Nephron progenitor cell (in vitro differentiated cells): Measurements from ENCODE around the gene FBF1.

Source experiments
- DNase-seq: peaks from one replicate; pipeline ENCODE4 v3.0.0; 2021
- H3K27ac Mint-ChIP-seq: 2 replicates; pipeline ENCODE4 v1.8.0; 2021; ENCODE audit warnings: mild to moderate bottlenecking, moderate library complexity, mixed read lengths
- H3K27me3 Mint-ChIP-seq: 2 replicates; pipeline ENCODE4 v1.8.0; 2021; ENCODE audit warnings: mild to moderate bottlenecking, low read depth, mixed read lengths; ENCODE audit not compliant: poor library complexity
- H3K36me3 Mint-ChIP-seq: 2 replicates; pipeline ENCODE4 v1.8.0; 2021; ENCODE audit warnings: low read depth, mixed read lengths
- H3K4me1 Mint-ChIP-seq: 2 replicates; pipeline ENCODE4 v1.8.0; 2021; ENCODE audit warnings: mixed read lengths
- H3K4me3 Mint-ChIP-seq: 2 replicates; pipeline ENCODE4 v1.8.0; 2021; ENCODE audit warnings: mild to moderate bottlenecking, moderate library complexity, mixed read lengths
- H3K9me3 Mint-ChIP-seq: 2 replicates; pipeline ENCODE4 v1.8.0; 2021; ENCODE audit warnings: mild to moderate bottlenecking, moderate library complexity, mixed read lengths
- CTCF ChIP-seq: fragments of 200-600 bp; sonication (generic); IDR thresholded peaks from 2 replicates; pipeline ENCODE4 v1.5.0; 2021; ENCODE audit warnings: antibody characterized with exemption

Gene FBF1

GRCh38 chr17:75885431-75885830 lies 55.4 kb downstream of the FBF1 start:
- H3K9me3 Mint-ChIP-seq = no peaks in the 10 kb centered on the region
- H3K27me3 Mint-ChIP-seq = peaks cover 37% of the 10 kb centered on the region
- no peak for DNase-seq
- H3K27ac Mint-ChIP-seq = no peak overlapping the region
- H3K36me3 Mint-ChIP-seq = peaks cover 16% of the 10 kb centered on the region
- TF ChIP-seq CTCF = no peak
- H3K4me3 Mint-ChIP-seq = no peak overlapping the region
- H3K4me1 Mint-ChIP-seq = no peaks in the 10 kb centered on the region

GRCh38 chr17:75881678-75882454 lies 59.0 kb downstream of the FBF1 start:
- no peak for DNase-seq
- Mint-ChIP-seq H3K4me1 (peaks cover 9% of the 10 kb centered on the region), H3K36me3 (peaks cover 5% of the 10 kb centered on the region), H3K4me3 (no peak overlapping the region), H3K27ac (no peak overlapping the region), H3K9me3 (no peaks in the 10 kb centered on the region), H3K27me3 (peaks cover 63% of the 10 kb centered on the region)
- no peak for TF ChIP-seq CTCF

- H3K4me1 Mint-ChIP-seq = peaks cover 18% of the 10 kb centered on the region
- DNase-seq = no peak
- H3K27ac Mint-ChIP-seq = no peak overlapping the region
- no peak for TF ChIP-seq CTCF
- no peak overlapping the region for H3K4me3 Mint-ChIP-seq
- no peaks in the 10 kb centered on the region for H3K36me3 Mint-ChIP-seq
- no peaks in the 10 kb centered on the region for H3K9me3 Mint-ChIP-seq
- H3K27me3 Mint-ChIP-seq = peaks cover 63% of the 10 kb centered on the region
Observed at GRCh38 chr17:75880266-75880665, 60.6 kb downstream of the FBF1 start.

GRCh38 chr17:75878174-75878998 lies 62.5 kb downstream of the FBF1 start, which contains the start of gene TRIM47:
TRIM47 (minus strand) TSS chr17:75878581; CDS start chr17:75878548, 33 bp downstream.
- Mint-ChIP-seq H3K27ac (no peak within 1 kb of the TSS), H3K4me1 (peaks cover 18% of the 10 kb centered on the region), H3K27me3 (peaks cover 70% of the 10 kb centered on the region), H3K9me3 (no peaks in the 10 kb centered on the region), H3K36me3 (no peaks in the 10 kb centered on the region), H3K4me3 (peak within 1 kb of the TSS; percentile 76)
- TF ChIP-seq CTCF = no peak
- peak; percentile 50 for DNase-seq

- peak; percentile 79 for DNase-seq
- Mint-ChIP-seq H3K27me3 (peaks cover 69% of the 10 kb centered on the region), H3K27ac (no peak overlapping the region), H3K9me3 (no peaks in the 10 kb centered on the region), H3K4me3 (peak overlapping the region; percentile 76), H3K36me3 (no peaks in the 10 kb centered on the region), H3K4me1 (peaks cover 18% of the 10 kb centered on the region)
- TF ChIP-seq CTCF = peak; percentile 40
Observed at GRCh38 chr17:75877752-75878173, 63.1 kb downstream of the FBF1 start.
